HG02870 (cell line): Measurements from ENCODE around the gene PRPF6.

ENCODE experiments used
- ATAC-seq: cut with Tn5 transposase; IDR thresholded peaks from one replicate; pipeline ENCODE4 v1.9.1; 2021; ENCODE audit warnings: mild to moderate bottlenecking, moderate library complexity; ENCODE audit not compliant: unreplicated experiment

PRPF6 gene

GRCh38 chr20:63945921-63946920 lies 34.7 kb upstream of the PRPF6 start:
- no peak for ATAC-seq

- no peak for ATAC-seq
Measured at GRCh38 chr20:63946986-63947637, 33.8 kb upstream of the PRPF6 start.

- ATAC-seq = no peak
Measured at GRCh38 chr20:63947638-63948456, 33.1 kb upstream of the PRPF6 start.

- no peak for ATAC-seq
Measured at GRCh38 chr20:63950701-63951397, 30.1 kb upstream of the PRPF6 start.

- ATAC-seq = no peak
Measured at GRCh38 chr20:63951398-63952209, 29.3 kb upstream of the PRPF6 start.

- no peak for ATAC-seq
Measured at GRCh38 chr20:63952210-63952535, 28.8 kb upstream of the PRPF6 start.

- no peak for ATAC-seq
Measured at GRCh38 chr20:63952769-63953168, 28.2 kb upstream of the PRPF6 start.

GRCh38 chr20:63953764-63954429 lies 27.0 kb upstream of the PRPF6 start:
- no peak for ATAC-seq

- no peak for ATAC-seq
Measured at GRCh38 chr20:63955281-63955826, 25.6 kb upstream of the PRPF6 start.

GRCh38 chr20:63955827-63956663 lies 24.9 kb upstream of the PRPF6 start, which contains the start of gene UCKL1:
Gene UCKL1 (minus strand): TSS chr20:63956416. CDS start chr20:63956372, 44 bp downstream.
- ATAC-seq = peak; percentile 73

GRCh38 chr20:63956664-63957003 lies 24.3 kb upstream of the PRPF6 start:
- ATAC-seq = no peak

GRCh38 chr20:63957004-63957689 lies 23.8 kb upstream of the PRPF6 start:
- peak; percentile 16 for ATAC-seq

GRCh38 chr20:63957690-63958441 lies 23.1 kb upstream of the PRPF6 start:
- no peak for ATAC-seq

GRCh38 chr20:63958471-63958870 lies 22.5 kb upstream of the PRPF6 start:
- ATAC-seq = no peak

GRCh38 chr20:63958964-63959698 lies 21.8 kb upstream of the PRPF6 start:
- no peak for ATAC-seq

- ATAC-seq = no peak
Measured at GRCh38 chr20:63959699-63960075, 21.2 kb upstream of the PRPF6 start.
